ENCODE results near the gene RGS8. TPM values are rescaled to one million over a fixed set of nuclear protein-coding genes. Genes with fewer than 3 reads are reported as not detected.

RGS8 gene
- total and polyA plus RNA-seq, 2 of the 4 experiments (the other 2 are of a cell fraction), result not detected

- Histone ChIP-seq H3K56ac (ENCODE audit: extremely low read depth, insufficient read depth, low read length) (no peak overlapping the region), H4K5ac (ENCODE audit: low read depth, low read length) (no peak overlapping the region), H3K9me3 (ENCODE audit: control insufficient read depth, insufficient read depth, low read length) (no peaks in the 10 kb centered on the region), H4K20me1 (ENCODE audit: insufficient read depth, low read length) (no peaks in the 10 kb centered on the region), H3K9me1 (ENCODE audit: insufficient read depth, low read length) (no peaks in the 10 kb centered on the region), H4K8ac (ENCODE audit: low read depth in 2 of 2, low read length in 2 of 2) (no peak overlapping the region), H3K9ac (ENCODE audit: low read depth, low read length) (no peak overlapping the region), H4K91ac (ENCODE audit: insufficient read depth, low read depth, low read length) (no peak overlapping the region), H2AK9ac (replicated peaks; ENCODE audit: low read depth, low read length, poor library complexity) (no peak overlapping the region), H3K79me1 (ENCODE audit: low read depth in 1 of 2, low read length in 2 of 2) (no peaks in the 10 kb centered on the region), H3K4me2 (ENCODE audit: low read depth, low read length) (no peak overlapping the region), H3K14ac (replicated peaks; ENCODE audit: low read depth, low read length) (no peak overlapping the region), H3K18ac (ENCODE audit: low read depth, low read length) (no peak overlapping the region), H2AK5ac (ENCODE audit: low read depth, low read length) (no peak overlapping the region), H2BK120ac (ENCODE audit: low read depth, low read length) (no peak overlapping the region), H3K4me3 (ENCODE audit: insufficient read depth, low read depth, low read length) (no peak overlapping the region), H3K4me1 (ENCODE audit: control insufficient read depth, insufficient read depth, low read length) (no peaks in the 10 kb centered on the region), H3K23ac (ENCODE audit: low read depth, low read length) (no peak overlapping the region), H3K4ac (ENCODE audit: low read depth, low read length) (no peak overlapping the region), H3K27me3 (ENCODE audit: control insufficient read depth, insufficient read depth, low read length) (peaks cover 11% of the 10 kb centered on the region), H2BK15ac (ENCODE audit: low read depth, low read length) (no peak overlapping the region), H2AFZ (replicated peaks; ENCODE audit: low read length, poor library complexity) (no peak overlapping the region), H2BK20ac (ENCODE audit: low read depth, low read length) (no peak overlapping the region), H3K36me3 (ENCODE audit: control insufficient read depth, insufficient read depth, low read length) (no peaks in the 10 kb centered on the region), H2BK5ac (ENCODE audit: low read depth, low read length, poor library complexity, severe bottlenecking) (no peak overlapping the region), H3K27ac (ENCODE audit: insufficient read depth, low read length) (no peak overlapping the region)
- no peak for DNase-seq
- in situ Hi-C loops (cut with MboI; ENCODE audit: low sequenced_read_pairs) (no loop called here), intact Hi-C loops (cut with micrococcal nuclease) (no loop called here), dilution Hi-C loops (cut with HindIII; ENCODE audit: low sequenced_read_pairs, unreplicated experiment) (no loop called here)
- CTCF ChIA-PET, result no interaction called here
- TF ChIP-seq RCOR1 (IDR thresholded peaks at IDR 0.05; ENCODE audit: insufficient replicate concordance, low read length) (no peak), MAFK (IDR thresholded peaks at IDR 0.05; ENCODE audit: low read depth, low read length) (no peak), RFX5 (IDR thresholded peaks at IDR 0.05; ENCODE audit: low read depth, low read length) (no peak), POLR2A (IDR thresholded peaks at IDR 0.05; ENCODE audit: low read depth, low read length) (no peak), FOS (IDR thresholded peaks at IDR 0.05; ENCODE audit: low read depth, low read length) (no peak), MAZ (IDR thresholded peaks at IDR 0.05; ENCODE audit: borderline replicate concordance, low read depth, low read length) (no peak), MXI1 (IDR thresholded peaks at IDR 0.05; ENCODE audit: borderline replicate concordance, low read depth, low read length) (no peak), CEBPB (IDR thresholded peaks at IDR 0.05; ENCODE audit: low read depth, low read length) (no peak), CTCF (conservative IDR thresholded peaks at IDR 0.05; ENCODE audit: low read depth, low read length) (no peak), NFE2L2 (IDR thresholded peaks at IDR 0.05; ENCODE audit: low read depth, low read length) (no peak)
- no CpG with 5 or more reads among the region's 5 CpGs for WGBS, 2 experiments (ENCODE audit: extremely low coverage in 2 of 2, insufficient read length in 1 of 2)
- POLR2A ChIA-PET (ENCODE audit: unreplicated experiment), result no interaction called here
- no peak for ATAC-seq (ENCODE audit: low read depth)
- no TSS peak for BruUV-seq (replicated peaks)
These were observed 6.8 kb downstream of the RGS8 start for GRCh38 chr1:182677397-182678098.

Data from IMR-90 (cell line).